CD14-positive monocyte (primary cell): Measurements from ENCODE around the gene NAT9. TPM values are rescaled to one million over a fixed set of nuclear protein-coding genes. Genes with fewer than 3 reads are reported as not detected.

Experiments
- DNase-seq, 3 donors: peaks; one replicate each; pipeline ENCODE4 v3.0.0-alpha.2; 2011 to 2022
- H2AFZ ChIP-seq: 2 replicates; pipeline ENCODE4 v1.6.0; 2012; ENCODE audit warnings: mild to moderate bottlenecking, low read depth, low read length, inconsistent platforms; ENCODE audit not compliant: insufficient read depth, poor library complexity, severe bottlenecking
- H3K27ac ChIP-seq, 2 donors: 1 replicate in 1 of 2; 2 replicates in 1 of 2; pipeline ENCODE4 v1.5.1; 2012 to 2013; ENCODE audit warnings: low read length in 2 of 2, control low read depth in 1 of 2, inconsistent platforms in 1 of 2, low read depth in 1 of 2, mild to moderate bottlenecking in 1 of 2
- H3K27me3 ChIP-seq, 2 donors: one replicate each; pipeline versions ENCODE4 v1.6.0 to v1.6.1; 2011 to 2013; ENCODE audit warnings: low read length in 2 of 2; ENCODE audit not compliant: control insufficient read depth in 2 of 2, insufficient read depth in 2 of 2
- H3K36me3 ChIP-seq, 2 donors: replicated peaks in 1 of 2; 1 replicate in 1 of 2; 2 replicates in 1 of 2; pipeline versions ENCODE4 v1.5.1 to v1.6.1; 2012 to 2013; ENCODE audit warnings: low read length in 2 of 2, control low read depth in 1 of 2, inconsistent platforms in 1 of 2, mild to moderate bottlenecking in 1 of 2; ENCODE audit not compliant: insufficient read depth in 2 of 2, control insufficient read depth in 1 of 2
- H3K4me1 ChIP-seq, 2 donors: 1 replicate in 1 of 2; 2 replicates in 1 of 2; pipeline versions ENCODE4 v1.5.1 to v1.6.1; 2012 to 2013; ENCODE audit warnings: low read length in 2 of 2, control low read depth in 1 of 2, inconsistent platforms in 1 of 2, mild to moderate bottlenecking in 1 of 2, moderate library complexity in 1 of 2; ENCODE audit not compliant: insufficient read depth in 2 of 2, control insufficient read depth in 1 of 2
- H3K4me2 ChIP-seq: replicated peaks from 2 replicates; pipeline ENCODE3; 2012; ENCODE audit warnings: low read length, moderate library complexity, mild to moderate bottlenecking; ENCODE audit not compliant: poor library complexity, severe bottlenecking; ENCODE audit errors: extremely low read depth
- H3K4me3 ChIP-seq, 3 experiments: fragments of 200-600 bp in 1 of 3; sonication (generic) in 1 of 3; replicated peaks in 1 of 3; 1 replicate in 2 of 3; 2 replicates in 1 of 3; pipeline ENCODE4 v1.5.1; 2011 to 2013; ENCODE audit warnings: low read length in 3 of 3, mild to moderate bottlenecking in 3 of 3, control low read depth in 2 of 3, low read depth in 2 of 3, inconsistent platforms in 1 of 3, moderate library complexity in 1 of 3
- H3K79me2 ChIP-seq: 2 replicates; pipeline ENCODE4 v1.6.0; 2012; ENCODE audit warnings: mild to moderate bottlenecking, control low read depth, inconsistent platforms, low read length, moderate library complexity; ENCODE audit not compliant: insufficient read depth
- H3K9ac ChIP-seq: 2 replicates; pipeline ENCODE4 v1.6.0; 2017; ENCODE audit warnings: low read length, mild to moderate bottlenecking; ENCODE audit not compliant: insufficient read depth, poor library complexity, severe bottlenecking
- H3K9me3 ChIP-seq, 2 donors: replicated peaks in 1 of 2; 1 replicate in 1 of 2; 2 replicates in 1 of 2; pipeline versions ENCODE4 v1.5.1 to v1.6.1; 2012 to 2013; ENCODE audit warnings: low read length in 2 of 2, control low read depth in 1 of 2; ENCODE audit not compliant: control insufficient read depth in 1 of 2, insufficient read depth in 1 of 2
- H4K20me1 ChIP-seq: 2 replicates; pipeline ENCODE4 v1.6.0; 2012; ENCODE audit warnings: mild to moderate bottlenecking, low read length, control low read depth, moderate library complexity; ENCODE audit not compliant: insufficient read depth
- H3K27ac Mint-ChIP-seq, 7 donors: one replicate each; pipeline ENCODE4 v1.8.0; 2020; ENCODE audit warnings: mild to moderate bottlenecking in 7 of 7, mixed read lengths in 7 of 7, moderate library complexity in 6 of 7, inconsistent platforms in 2 of 7
- H3K27me3 Mint-ChIP-seq, 3 donors: one replicate each; pipeline ENCODE4 v1.8.0; 2021 to 2022; ENCODE audit warnings: low read depth in 3 of 3, mild to moderate bottlenecking in 3 of 3, mixed read lengths in 3 of 3, moderate library complexity in 3 of 3, inconsistent platforms in 1 of 3
- H3K36me3 Mint-ChIP-seq, 2 donors: one replicate each; pipeline ENCODE4 v1.8.0; 2020; ENCODE audit warnings: mixed read lengths in 2 of 2, inconsistent platforms in 1 of 2, mild to moderate bottlenecking in 1 of 2
- H3K4me1 Mint-ChIP-seq: one replicate; pipeline ENCODE4 v1.8.0; 2020; ENCODE audit warnings: mild to moderate bottlenecking, mixed read lengths
- H3K4me3 Mint-ChIP-seq, 2 donors: one replicate each; pipeline ENCODE4 v1.8.0; 2020; ENCODE audit warnings: mild to moderate bottlenecking in 2 of 2, mixed read lengths in 2 of 2, moderate library complexity in 1 of 2
- H3K9me3 Mint-ChIP-seq, 7 donors: one replicate each; pipeline ENCODE4 v1.8.0; 2020 to 2022; ENCODE audit warnings: mixed read lengths in 7 of 7, mild to moderate bottlenecking in 6 of 7, moderate library complexity in 6 of 7, inconsistent platforms in 2 of 7
- whole genome bisulfite sequencing: methylation state at CpG from one replicate; pipeline ENCODE4 v1.1.5; 2013; ENCODE audit warnings: missing lambda C conversion rate; ENCODE audit not compliant: insufficient coverage; 5-methylcytosine and 5-hydroxymethylcytosine counted together
- intact Hi-C, 2 donors: fragments of 100-400 bp; cut with micrococcal nuclease; formaldehyde crosslinking; loops; one replicate each; pipeline versions ENCODE4 v1.15.0 to v1.15.1; 2023
- polyA plus RNA-seq, 3 donors: library from polyadenylated mRNA; depleted of rRNA in 1 of 3; unstranded in 2 of 3; stranded (reverse) in 1 of 3; fragments of 300-500 nt in 2 of 3; fragments of >200 nt in 1 of 3; fragmentation: Illumina TruSeq in 2 of 3; gene quantifications; 1 replicate in 2 of 3; 2 replicates in 1 of 3; pipeline ENCODE4 v1.2.3, GENCODE V29; 2012 to 2021
- TF ChIP-seq, protein P1 (sequence below): fragments of 200-600 bp; IDR thresholded peaks from one replicate; pipeline ENCODE4 v1.8.0; 2022; ENCODE audit warnings: antibody characterized with exemption, mild to moderate bottlenecking

Gene NAT9
- polyA plus RNA-seq, 3 donors: 7.1 to 95.6 (median 7.8) TPM

DNA sequence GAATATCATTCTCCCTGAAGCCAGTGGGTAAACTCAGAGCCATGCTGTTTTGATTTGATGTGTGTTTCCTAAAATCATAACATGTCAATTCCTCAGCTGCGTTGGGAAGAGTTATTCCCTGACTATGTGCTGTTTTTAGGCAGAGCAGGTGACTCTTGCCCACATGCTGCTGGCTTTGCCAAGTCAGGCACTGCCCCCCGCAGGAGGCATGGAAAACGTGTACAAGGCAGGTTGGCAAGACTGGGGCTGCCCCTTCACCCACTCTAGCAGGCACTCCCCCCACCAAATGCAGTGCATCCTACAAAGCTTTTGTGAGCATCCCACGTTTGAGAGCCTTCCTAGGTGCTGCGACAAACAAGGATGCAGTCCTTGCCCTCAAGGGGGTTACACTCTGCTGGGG, 38.3 kb upstream of the NAT9 start:
- H3K36me3 ChIP-seq: peaks cover 30 to 59% of the 10 kb centered on the region in 2 donors
- H3K27ac Mint-ChIP-seq: no peak overlapping the region
- H3K79me2 ChIP-seq: peaks cover 7% of the 10 kb centered on the region
- H3K4me1 ChIP-seq: peaks cover 41 to 50% of the 10 kb centered on the region in 2 donors
- peaks cover 69% of the 10 kb centered on the region for H4K20me1 ChIP-seq
- H3K9ac ChIP-seq: no peak overlapping the region
- no peak overlapping the region for H3K4me2 ChIP-seq
- H3K36me3 Mint-ChIP-seq: peaks cover 69 to 87% of the 10 kb centered on the region in 2 donors
- no peak overlapping the region for H3K27ac ChIP-seq
- peaks cover 51% of the 10 kb centered on the region for H3K4me1 Mint-ChIP-seq
- H3K9me3 Mint-ChIP-seq: no peaks in the 10 kb centered on the region
- no peak for DNase-seq
- no peaks in the 10 kb centered on the region for H3K9me3 ChIP-seq
- TF ChIP-seq, protein P1, sequence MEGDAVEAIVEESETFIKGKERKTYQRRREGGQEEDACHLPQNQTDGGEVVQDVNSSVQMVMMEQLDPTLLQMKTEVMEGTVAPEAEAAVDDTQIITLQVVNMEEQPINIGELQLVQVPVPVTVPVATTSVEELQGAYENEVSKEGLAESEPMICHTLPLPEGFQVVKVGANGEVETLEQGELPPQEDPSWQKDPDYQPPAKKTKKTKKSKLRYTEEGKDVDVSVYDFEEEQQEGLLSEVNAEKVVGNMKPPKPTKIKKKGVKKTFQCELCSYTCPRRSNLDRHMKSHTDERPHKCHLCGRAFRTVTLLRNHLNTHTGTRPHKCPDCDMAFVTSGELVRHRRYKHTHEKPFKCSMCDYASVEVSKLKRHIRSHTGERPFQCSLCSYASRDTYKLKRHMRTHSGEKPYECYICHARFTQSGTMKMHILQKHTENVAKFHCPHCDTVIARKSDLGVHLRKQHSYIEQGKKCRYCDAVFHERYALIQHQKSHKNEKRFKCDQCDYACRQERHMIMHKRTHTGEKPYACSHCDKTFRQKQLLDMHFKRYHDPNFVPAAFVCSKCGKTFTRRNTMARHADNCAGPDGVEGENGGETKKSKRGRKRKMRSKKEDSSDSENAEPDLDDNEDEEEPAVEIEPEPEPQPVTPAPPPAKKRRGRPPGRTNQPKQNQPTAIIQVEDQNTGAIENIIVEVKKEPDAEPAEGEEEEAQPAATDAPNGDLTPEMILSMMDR: no peak
- no peak overlapping the region for H3K4me3 ChIP-seq
- no peak overlapping the region for H2AFZ ChIP-seq
- intact Hi-C loops: no loop called here
- H3K27me3 ChIP-seq: no peaks in the 10 kb centered on the region
- WGBS: 78% methylated on average over 5 of the region's 5 CpGs
- peaks cover 2 to 4% (median 2%) of the 10 kb centered on the region in 3 donors for H3K27me3 Mint-ChIP-seq
- H3K4me3 Mint-ChIP-seq: no peak overlapping the region

DNA sequence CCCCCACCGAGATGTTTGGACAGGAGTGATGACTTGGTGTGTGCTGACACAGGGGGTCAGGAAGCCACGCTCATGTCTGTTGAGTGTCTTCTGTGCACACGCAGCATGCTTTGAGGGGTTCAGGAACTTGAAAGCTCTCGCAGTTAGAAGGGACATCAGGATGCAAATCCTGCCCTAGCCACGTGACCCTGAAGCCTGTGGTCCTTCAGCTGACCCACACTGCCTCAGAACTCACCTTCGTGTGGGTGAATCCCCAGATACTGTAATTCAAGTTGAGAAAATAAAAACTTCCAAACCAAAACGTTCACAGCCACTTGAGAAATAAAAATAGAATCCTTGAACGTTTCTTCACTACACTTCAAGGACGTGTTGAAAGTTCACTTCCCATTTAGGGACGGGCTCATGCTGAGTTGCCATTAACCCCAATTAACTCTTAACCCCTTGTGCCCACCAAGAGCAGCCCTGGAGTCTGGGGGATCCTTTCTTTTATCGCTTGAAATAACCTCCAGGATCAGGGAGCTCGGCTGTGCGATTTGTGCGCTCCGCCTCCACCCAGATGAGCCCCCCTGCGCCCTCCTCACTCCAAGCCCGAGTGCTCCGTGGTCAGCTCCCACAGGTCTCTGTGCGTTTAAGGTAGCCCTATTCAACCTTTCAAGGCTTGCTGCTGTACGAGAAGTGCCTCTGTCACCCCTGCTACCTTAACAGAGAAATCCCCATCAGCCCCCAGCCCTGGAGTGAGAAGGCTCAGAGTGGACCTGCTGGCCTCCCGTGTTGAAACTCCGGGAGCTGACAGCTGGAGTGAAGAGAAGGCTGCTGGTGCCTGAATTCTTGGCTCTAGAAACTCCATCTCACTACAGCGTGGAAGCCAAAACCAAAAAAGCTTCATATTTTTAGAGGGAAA, 36.2 kb upstream of the NAT9 start:
- Histone ChIP-seq H2AFZ (no peak overlapping the region), H3K79me2 (peaks cover 12% of the 10 kb centered on the region), H3K4me1 (peaks cover 62 to 71% of the 10 kb centered on the region in 2 donors), H3K9ac (peak overlapping the region; percentile 12), H3K4me2 (peak overlapping the region; percentile 71), H4K20me1 (peaks cover 77% of the 10 kb centered on the region), H3K27me3 (no peaks in the 10 kb centered on the region), H3K27ac (peak overlapping the region; percentile 37 to 52), H3K9me3 (no peaks in the 10 kb centered on the region), H3K4me3 (peak overlapping the region in 1 of 3 experiments; percentile 58), H3K36me3 (peaks cover 14 to 38% of the 10 kb centered on the region in 2 donors)
- peak in 2 of 3 donors; percentile 20 to 22 for DNase-seq
- Mint-ChIP-seq H3K27me3 (peaks cover 0 to 4% (median 2%) of the 10 kb centered on the region in 3 donors), H3K4me1 (peaks cover 72% of the 10 kb centered on the region), H3K4me3 (peak overlapping the region; percentile 58 to 81), H3K9me3 (no peaks in the 10 kb centered on the region), H3K27ac (peak overlapping the region; percentile 49 to 83 (median 79)), H3K36me3 (peaks cover 59 to 76% of the 10 kb centered on the region in 2 donors)
- intact Hi-C loops: no loop called here
- WGBS: 46% methylated on average over 17 of the region's 23 CpGs
- TF ChIP-seq, protein P1: no peak
